ENCODE results near the gene C8A. TPM values are rescaled to one million over a fixed set of nuclear protein-coding genes. Genes with fewer than 3 reads are reported as not detected.

Gene C8A
- total and polyA plus RNA-seq, 2 of the 8 experiments (the other 6 are each of a cell fraction or from before 2014, with no cell fraction given), result not detected

GRCh38 chr1:56843544-56843943, 11.1 kb upstream of the C8A start:
- Histone ChIP-seq H3K23ac (ENCODE audit: insufficient read length) (no peak overlapping the region), H4K8ac (ENCODE audit: extremely low read depth, insufficient read depth, low read length) (no peak overlapping the region), H4K91ac (replicated peaks; ENCODE audit: insufficient read length, low read length) (no peak overlapping the region), H4K20me1 (replicated peaks in 1 of 2; ENCODE audit: control insufficient read depth in 1 of 2, insufficient read depth in 2 of 2, low read length in 2 of 2) (no peaks in the 10 kb centered on the region), H2BK15ac (ENCODE audit: low read length) (no peak overlapping the region), H2AFZ (ENCODE audit: low read length) (no peak overlapping the region), H2BK20ac (ENCODE audit: low read length) (no peak overlapping the region), H3K36me3 (ENCODE audit: control insufficient read depth in 2 of 4, insufficient read depth in 4 of 4, low read length in 3 of 4) (no peaks in the 10 kb centered on the region), H3K56ac (replicated peaks; ENCODE audit: insufficient read length, low read depth, low read length) (no peak overlapping the region), H3K4me3 (ENCODE audit: extremely low read depth in 1 of 4, insufficient read depth in 2 of 4, low read depth in 3 of 4, low read length in 4 of 4) (no peak overlapping the region), H3K14ac (ENCODE audit: insufficient read length) (no peak overlapping the region), H4K5ac (ENCODE audit: insufficient read length, low read depth, low read length) (no peak overlapping the region), H2BK5ac (ENCODE audit: low read depth, low read length) (no peak overlapping the region), H3K79me1 (ENCODE audit: low read depth, low read length) (no peaks in the 10 kb centered on the region), H3K23me2 (ENCODE audit: low read depth, low read length) (no peaks in the 10 kb centered on the region), H2AK5ac (ENCODE audit: low read depth, low read length) (no peak overlapping the region), H2BK12ac (ENCODE audit: low read depth, low read length) (no peak overlapping the region), H3K9ac (replicated peaks in 1 of 4; ENCODE audit: extremely low read depth in 1 of 4, low read depth in 3 of 4, low read length in 3 of 4) (no peak overlapping the region), H3K27ac (ENCODE audit: low read depth, low read length) (no peak overlapping the region), H3K27me3 (replicated peaks in 1 of 4; ENCODE audit: control insufficient read depth in 3 of 4, extremely low read depth in 1 of 4, insufficient read depth in 3 of 4, low read length in 3 of 4) (no peaks in the 10 kb centered on the region), H3K4ac (replicated peaks; ENCODE audit: insufficient read length, low read depth, low read length) (no peak overlapping the region), H3K79me2 (ENCODE audit: control insufficient read depth in 1 of 2, insufficient read depth in 2 of 2, low read length in 2 of 2) (no peaks in the 10 kb centered on the region), H3K4me2 (ENCODE audit: insufficient read depth in 1 of 2, low read depth in 2 of 2, low read length in 2 of 2) (no peak overlapping the region), H3K18ac (ENCODE audit: extremely low read depth, low read length) (no peak overlapping the region), H2BK120ac (replicated peaks; ENCODE audit: low read depth, low read length) (no peak overlapping the region), H3K4me1 (replicated peaks in 1 of 4; ENCODE audit: control insufficient read depth in 3 of 4, insufficient read depth in 4 of 4, low read length in 3 of 4) (peaks cover 0 to 7% (median 4%) of the 10 kb centered on the region in 4 experiments; a peak in 2 of 7 replicates), H3K9me3 (ENCODE audit: insufficient read depth in 2 of 2, low read depth in 1 of 2, low read length in 1 of 2) (no peaks in the 10 kb centered on the region)
- no peak for TF ChIP-seq SIRT6 (IDR thresholded peaks at IDR 0.05; ENCODE audit: low read length)
- TF ChIP-seq SRF (IDR thresholded peaks at IDR 0.05; ENCODE audit: low read depth, low read length), result no peak
- no peak for TF ChIP-seq EP300 (IDR thresholded peaks at IDR 0.05; ENCODE audit: borderline replicate concordance in 1 of 2, low read depth in 2 of 2, low read length in 2 of 2)
- no peak for TF ChIP-seq JUN (IDR thresholded peaks at IDR 0.05; ENCODE audit: low read depth, low read length)
- no peak for TF ChIP-seq RAD21 (IDR thresholded peaks at IDR 0.05 in 1 of 2, conservative IDR thresholded peaks at IDR 0.05 in 1 of 2; ENCODE audit: low read depth in 2 of 2, low read length in 2 of 2)
- TF ChIP-seq NRF1 (IDR thresholded peaks at IDR 0.05; ENCODE audit: low read depth, low read length), result no peak
- TF ChIP-seq BRCA1 (IDR thresholded peaks at IDR 0.05; ENCODE audit: low read depth, low read length), result no peak
- no peak for TF ChIP-seq SP4 (IDR thresholded peaks at IDR 0.05; ENCODE audit: low read length)
- CTCF ChIA-PET (ENCODE audit: partially characterized antibody), result interaction anchor here (0.6 to 2.0 kb wide), 5 partner anchors 9 to 431 kb away, joined by 3 to 6 read pairs (median 4); no protein-coding TSS in a partner anchor
- FAIRE-seq (no peak), DNase-seq (ENCODE audit: low read depth in 1 of 2, low spot score in 2 of 2) (no peak)
- POLR2A ChIA-PET (ENCODE audit: partially characterized antibody), result no interaction called here
- WGBS, 2 experiments (ENCODE audit: extremely low coverage in 1 of 2, insufficient coverage in 1 of 2, insufficient read length in 1 of 2, insufficient replicate concordance in 2 of 2, low coverage in 1 of 2, low lambda C conversion rate in 2 of 2, missing lambda C conversion rate in 1 of 2), result 88% methylated on average over 3 of the region's 3 CpGs; no CpG with 5 or more reads in 1 of the 2 experiments

Data from H1 (cell line).